Measurements from ENCODE around the gene UBA5. TPM values are rescaled to one million over a fixed set of nuclear protein-coding genes. Genes with fewer than 3 reads are reported as not detected.

UBA5 gene
- total and polyA plus RNA-seq, 8 donors, result 32.2 to 49.0 (median 37.7) TPM

DNA sequence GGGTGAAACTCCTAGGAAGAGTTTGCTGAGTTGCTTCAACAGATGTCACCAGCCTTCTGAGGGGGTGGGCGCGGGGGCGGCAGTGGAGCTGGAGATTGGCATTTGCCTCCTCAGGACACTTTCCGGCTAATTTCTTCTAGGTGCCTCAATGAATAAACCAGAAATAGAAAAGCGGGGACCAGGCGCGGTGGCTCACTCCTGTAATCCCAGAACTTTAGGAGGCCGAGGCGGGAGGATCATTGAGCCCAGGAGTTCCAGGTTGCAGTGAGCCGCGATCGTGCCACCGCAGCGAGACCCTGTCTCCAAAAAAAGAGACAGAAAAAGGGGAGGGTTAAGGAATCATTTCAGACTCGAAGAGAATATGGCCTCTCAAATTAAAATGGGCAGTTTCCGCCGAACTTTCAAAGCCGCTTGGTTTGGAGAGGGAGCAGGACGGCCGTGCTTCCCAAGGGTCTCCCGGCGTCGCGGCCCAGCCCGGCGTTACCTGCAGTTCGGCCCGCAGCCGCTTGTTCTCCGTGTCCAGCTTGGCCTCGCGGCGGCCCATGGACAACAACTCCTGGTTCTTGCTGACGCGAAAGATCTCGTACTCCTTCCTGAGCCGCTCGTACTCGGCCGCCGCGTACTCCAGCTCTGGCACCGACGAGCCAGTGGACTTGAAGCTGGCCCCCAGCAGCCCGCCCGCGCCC lies 61.5 kb downstream of the UBA5 start:
- Histone ChIP-seq H3K27ac (peak overlapping the region; percentile 80 to 96 (median 94)), H3K9me3 (no peaks in the 10 kb centered on the region), H3K4me1 (peaks cover 0 to 20% (median 17%) of the 10 kb centered on the region in 3 donors), H3K27me3 (no peaks in the 10 kb centered on the region), H3K4me3 (peak overlapping the region; percentile 82 to 96 (median 88)), H3K36me3 (peaks cover 0 to 6% (median 0%) of the 10 kb centered on the region in 3 donors)
- WGBS, 2 donors, result 1 to 3% methylated on average over 46 to 47 of the region's 47 CpGs
- intact Hi-C loops (cut with DNase I), result loop anchor here in 1 of 3 donors (10.0 kb wide), 1 partner anchor 663 kb away; no protein-coding TSS in a partner anchor
- peak; percentile 63 to 92 (median 78) for DNase-seq
- no peak for FAIRE-seq
- ATAC-seq, result peak; percentile 17 to 61 (median 44)
- TF ChIP-seq CTCF (IDR thresholded peaks at IDR 0.05), result peak in 3 of 4 donors; percentile 29 to 32 (median 32)

DNA sequence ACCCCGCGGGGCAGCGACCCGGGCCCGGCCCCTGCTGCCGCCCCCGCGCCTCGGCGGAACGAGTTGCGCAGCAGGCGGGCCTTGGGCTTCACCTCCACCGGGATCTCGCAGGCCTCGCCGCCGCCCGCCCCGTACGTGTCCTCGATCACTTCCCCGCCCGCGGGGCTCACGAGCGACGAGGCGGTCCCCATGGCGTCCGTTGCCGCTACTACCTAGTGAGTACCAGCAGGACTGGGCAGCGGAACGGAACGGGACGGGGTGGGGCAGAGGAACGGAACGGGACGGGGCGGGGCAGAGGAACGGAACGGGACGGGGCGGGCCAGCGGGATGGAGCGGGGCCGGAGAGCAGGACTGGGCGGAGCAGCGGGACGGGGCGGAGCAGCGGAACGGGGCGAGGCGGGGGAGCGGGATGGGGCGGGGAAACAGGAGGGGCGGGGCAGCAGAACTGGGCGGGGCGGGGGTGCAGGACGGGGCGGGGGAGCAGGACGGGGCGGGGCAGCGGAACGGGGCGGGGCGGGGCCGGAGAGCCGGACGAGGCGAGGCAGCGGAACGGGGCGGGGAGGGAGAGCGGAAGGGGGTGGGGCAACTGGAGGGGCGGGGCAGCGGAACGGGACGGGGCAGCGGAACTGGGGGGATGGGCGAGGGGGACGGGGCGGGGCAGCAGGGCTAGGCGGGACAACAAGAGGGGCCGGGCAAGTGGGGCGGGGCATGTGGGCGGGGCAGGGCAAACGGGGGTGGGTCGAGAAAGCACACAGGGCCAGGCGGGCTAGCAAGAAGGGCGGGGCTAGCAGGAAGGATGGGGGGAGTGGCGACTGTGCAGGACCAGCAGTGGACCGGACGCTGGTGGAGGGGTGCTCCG lies 62.3 kb downstream of the UBA5 start, which contains the start of gene NPHP3:
Gene NPHP3, minus strand, starts transcription at position 245 of the 859 bp plus-strand sequence. Its CDS starts 54 bp downstream, at position 191.
- DNase-seq (peak; percentile 97 to 100 (median 98)), ATAC-seq (peak; percentile 84 to 93 (median 89)), FAIRE-seq (no peak)
- Histone ChIP-seq H3K4me1 (peaks cover 0 to 20% (median 17%) of the 10 kb centered on the region in 3 donors), H3K9me3 (no peaks in the 10 kb centered on the region), H3K27ac (peak within 1 kb of the TSS; percentile 80 to 96 (median 94)), H3K4me3 (peak within 1 kb of the TSS; percentile 82 to 96 (median 88)), H3K36me3 (peaks cover 0 to 2% (median 0%) of the 10 kb centered on the region in 3 donors), H3K27me3 (no peaks in the 10 kb centered on the region)
- TF ChIP-seq CTCF (IDR thresholded peaks at IDR 0.05), result no peak
- WGBS, 2 donors, result 1 to 2% methylated on average over 60 to 95 of the region's 96 CpGs
- intact Hi-C loops (cut with DNase I), result loop anchor here in 1 of 3 donors (10.0 kb wide), 1 partner anchor 662 kb away; no protein-coding TSS in a partner anchor

DNA sequence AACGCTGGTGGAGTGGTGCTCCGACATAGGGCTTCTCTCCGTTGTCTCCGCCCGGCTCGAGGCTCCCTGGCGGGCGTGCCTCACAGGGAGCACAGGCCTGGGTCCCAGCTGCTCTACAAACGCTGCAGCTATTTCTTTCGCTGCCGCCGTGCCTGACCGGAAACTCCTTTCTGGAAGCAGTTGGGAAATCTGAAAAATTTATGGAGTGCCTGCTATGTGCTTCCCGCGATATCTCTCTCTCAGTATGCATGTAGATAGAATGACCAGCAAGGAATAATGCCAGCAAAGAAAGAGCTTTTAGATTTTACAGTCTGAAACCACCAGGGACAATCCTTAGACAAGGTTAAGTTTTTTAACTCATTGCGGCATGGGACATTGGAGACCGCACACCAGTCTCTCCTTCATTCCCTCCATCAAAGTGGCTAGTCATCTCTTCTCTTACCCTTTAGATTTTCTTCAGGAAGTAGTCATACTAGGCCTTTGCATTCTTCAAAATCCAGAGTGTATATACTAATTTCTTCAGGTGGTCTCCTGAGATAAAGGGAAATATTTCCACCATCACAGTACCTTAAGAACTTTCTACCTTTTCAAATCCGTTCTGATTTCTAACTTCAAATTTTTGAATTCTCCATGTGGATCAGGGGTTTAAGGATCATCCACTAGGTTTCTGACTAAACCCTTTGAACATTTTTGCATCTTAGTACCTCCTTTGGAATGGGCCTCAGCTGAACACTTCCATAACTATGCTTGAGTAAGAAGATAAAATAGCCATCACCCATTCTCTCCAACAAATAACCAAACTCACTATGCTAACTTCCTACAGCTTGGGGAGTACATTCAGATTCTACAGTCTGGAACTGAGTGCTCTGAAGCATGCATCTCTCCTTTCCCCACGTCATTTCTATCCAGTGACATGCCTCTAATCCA lies 63.2 kb downstream of the UBA5 start:
- no peaks in the 10 kb centered on the region for H3K36me3 ChIP-seq
- WGBS, 2 donors, result 9 to 10% methylated on average over 19 of the region's 19 CpGs
- H3K4me3 ChIP-seq, result peak overlapping the region; percentile 41 to 75 (median 50)
- H3K27me3 ChIP-seq, result no peaks in the 10 kb centered on the region
- peak in 1 of 4 donors; percentile 16 for ATAC-seq
- TF ChIP-seq CTCF (IDR thresholded peaks at IDR 0.05), result no peak
- intact Hi-C loops (cut with DNase I), result loop anchor here in 1 of 3 donors (10.0 kb wide), 1 partner anchor 662 kb away; no protein-coding TSS in a partner anchor
- no peaks in the 10 kb centered on the region for H3K9me3 ChIP-seq
- H3K27ac ChIP-seq, result peak overlapping the region; percentile 50 to 83 (median 66)
- H3K4me1 ChIP-seq, result peaks cover 0 to 20% (median 17%) of the 10 kb centered on the region in 3 donors
- FAIRE-seq, result no peak
- no peak for DNase-seq

DNA sequence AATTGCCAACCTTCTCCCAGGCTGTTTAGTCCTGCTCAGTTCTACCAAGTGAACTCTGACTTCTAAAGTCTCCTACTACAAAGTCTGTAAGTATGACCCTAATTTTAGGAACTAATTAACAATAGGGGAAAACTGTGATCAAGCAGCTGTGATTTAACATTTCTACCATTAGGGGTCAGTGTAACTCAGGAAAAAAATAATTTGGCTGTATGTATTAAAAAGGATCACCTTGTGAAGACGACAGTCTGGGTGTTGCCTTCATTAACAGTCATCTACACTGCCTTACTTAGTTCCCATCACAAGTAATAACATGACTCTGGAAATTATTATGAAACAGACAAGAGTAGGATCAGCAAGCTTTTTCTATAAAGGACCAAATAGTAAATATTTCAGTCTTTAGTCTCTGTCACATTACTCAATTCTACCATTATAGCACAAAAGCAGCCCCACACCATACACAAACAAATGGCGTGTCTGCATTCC lies 66.3 kb downstream of the UBA5 start:
- Histone ChIP-seq H3K27ac (no peak overlapping the region), H3K9me3 (no peaks in the 10 kb centered on the region), H3K4me1 (no peaks in the 10 kb centered on the region), H3K36me3 (no peaks in the 10 kb centered on the region), H3K4me3 (no peak overlapping the region), H3K27me3 (no peaks in the 10 kb centered on the region)
- FAIRE-seq (peak; percentile 39), DNase-seq (no peak), ATAC-seq (no peak)
- intact Hi-C loops (cut with DNase I), result loop anchor here in 1 of 3 donors (10.0 kb wide), 1 partner anchor 658 kb away; no protein-coding TSS in a partner anchor
- WGBS, 2 donors, result 8% methylated on average over 2 of the region's 2 CpGs
- TF ChIP-seq CTCF (IDR thresholded peaks at IDR 0.05), result peak; percentile 46 to 72 (median 50)

All from pancreas (tissue), 10 donors.